BLaER1 (cell line): ENCODE measurements around the gene COL20A1.
A peak's percentile ranks its signal among the peaks of the same experiment; 100 is the strongest.

Experiments
- H3K27ac ChIP-seq: shearing (Covaris generic); formaldehyde crosslinking; 2 replicates; pipeline ENCODE4 v1.8.1; 2022
- H3K27me3 ChIP-seq: shearing (Covaris generic); formaldehyde crosslinking; 2 replicates; pipeline ENCODE4 v1.8.1; 2022
- H3K36me3 ChIP-seq: shearing (Covaris generic); formaldehyde crosslinking; 2 replicates; pipeline ENCODE4 v1.8.1; 2022
- H3K4me1 ChIP-seq: shearing (Covaris generic); formaldehyde crosslinking; 2 replicates; pipeline ENCODE4 v1.8.1; 2022
- H3K4me2 ChIP-seq: shearing (Covaris generic); formaldehyde crosslinking; 2 replicates; pipeline ENCODE4 v1.8.1; 2022
- H3K4me3 ChIP-seq: shearing (Covaris generic); formaldehyde crosslinking; 2 replicates; pipeline ENCODE4 v1.8.1; 2022
- H3K9ac ChIP-seq: shearing (Covaris generic); formaldehyde crosslinking; 2 replicates; pipeline ENCODE4 v1.8.1; 2022
- H3K9me3 ChIP-seq: shearing (Covaris generic); formaldehyde crosslinking; 2 replicates; pipeline ENCODE4 v1.8.1; 2022
- H4K20me1 ChIP-seq: shearing (Covaris generic); formaldehyde crosslinking; 2 replicates; pipeline ENCODE4 v1.8.1; 2022
- Cebpa-rat ChIP-seq: shearing (Covaris generic); IDR thresholded peaks from 2 replicates; pipeline ENCODE4 v1.8.1; 2022

The COL20A1 gene

GRCh38 chr20:63343460-63344445 lies 50.8 kb downstream of the COL20A1 start:
- Histone ChIP-seq H3K9ac (no peak overlapping the region), H4K20me1 (peaks cover 19% of the 10 kb centered on the region; the same call in 1 of the 2 replicates), H3K9me3 (no peaks in the 10 kb centered on the region), H3K36me3 (no peaks in the 10 kb centered on the region), H3K27ac (no peak overlapping the region), H3K4me1 (peaks cover 23% of the 10 kb centered on the region), H3K27me3 (peaks cover 11% of the 10 kb centered on the region; the same call in 1 of the 2 replicates), H3K4me2 (no peak overlapping the region), H3K4me3 (no peak overlapping the region)
- TF ChIP-seq Cebpa-rat, result no peak

GRCh38 chr20:63344616-63345327 lies 51.8 kb downstream of the COL20A1 start:
- Histone ChIP-seq H3K4me1 (peaks cover 23% of the 10 kb centered on the region), H3K9ac (no peak overlapping the region), H3K36me3 (no peaks in the 10 kb centered on the region), H3K4me3 (no peak overlapping the region), H3K27ac (no peak overlapping the region), H3K4me2 (peak overlapping the region; percentile 70), H3K27me3 (peaks cover 11% of the 10 kb centered on the region; the same call in 1 of the 2 replicates), H3K9me3 (no peaks in the 10 kb centered on the region), H4K20me1 (peaks cover 19% of the 10 kb centered on the region; the same call in 1 of the 2 replicates)
- TF ChIP-seq Cebpa-rat, result no peak

GRCh38 chr20:63345328-63346100 lies 52.5 kb downstream of the COL20A1 start:
- H3K9me3 ChIP-seq, result no peaks in the 10 kb centered on the region
- H3K9ac ChIP-seq, result no peak overlapping the region
- H3K4me2 ChIP-seq, result peak overlapping the region; percentile 70
- H4K20me1 ChIP-seq, result peaks cover 19% of the 10 kb centered on the region; the same call in 1 of the 2 replicates
- H3K27me3 ChIP-seq, result peaks cover 11% of the 10 kb centered on the region; the same call in 1 of the 2 replicates
- peak overlapping the region; percentile 3; the same call in 1 of the 2 replicates for H3K27ac ChIP-seq
- no peak overlapping the region for H3K4me3 ChIP-seq
- TF ChIP-seq Cebpa-rat, result no peak
- H3K4me1 ChIP-seq, result peaks cover 23% of the 10 kb centered on the region
- H3K36me3 ChIP-seq, result no peaks in the 10 kb centered on the region

GRCh38 chr20:63346131-63347080 lies 53.4 kb downstream of the COL20A1 start:
- Histone ChIP-seq H3K27me3 (peaks cover 11% of the 10 kb centered on the region; the same call in 1 of the 2 replicates), H4K20me1 (peaks cover 19% of the 10 kb centered on the region; the same call in 1 of the 2 replicates), H3K4me3 (no peak overlapping the region), H3K36me3 (no peaks in the 10 kb centered on the region), H3K27ac (peak overlapping the region; percentile 3; the same call in 1 of the 2 replicates), H3K4me2 (peak overlapping the region; percentile 70), H3K4me1 (peaks cover 24% of the 10 kb centered on the region), H3K9me3 (no peaks in the 10 kb centered on the region), H3K9ac (no peak overlapping the region)
- TF ChIP-seq Cebpa-rat, result no peak

- Histone ChIP-seq H3K27me3 (peaks cover 11% of the 10 kb centered on the region; the same call in 1 of the 2 replicates), H3K9ac (no peak overlapping the region)
Observed at GRCh38 chr20:63347081-63347741, 54.2 kb downstream of the COL20A1 start.

GRCh38 chr20:63347950-63348827 lies 55.2 kb downstream of the COL20A1 start:
- H3K27ac ChIP-seq, result no peak overlapping the region
- H3K4me3 ChIP-seq, result no peak overlapping the region
- no peak for TF ChIP-seq Cebpa-rat
- H4K20me1 ChIP-seq, result peaks cover 27% of the 10 kb centered on the region; the same call in 1 of the 2 replicates
- peaks cover 10% of the 10 kb centered on the region; the same call in 1 of the 2 replicates for H3K27me3 ChIP-seq
- H3K9ac ChIP-seq, result no peak overlapping the region
- no peaks in the 10 kb centered on the region for H3K9me3 ChIP-seq
- peaks cover 42% of the 10 kb centered on the region for H3K4me1 ChIP-seq
- no peaks in the 10 kb centered on the region for H3K36me3 ChIP-seq
- H3K4me2 ChIP-seq, result no peak overlapping the region

More at GRCh38 chr20:63347081-63347741, 54.2 kb downstream of the COL20A1 start:
- H4K20me1 ChIP-seq, result peaks cover 25% of the 10 kb centered on the region; the same call in 1 of the 2 replicates
- no peaks in the 10 kb centered on the region for H3K9me3 ChIP-seq
- TF ChIP-seq Cebpa-rat, result no peak
- peaks cover 32% of the 10 kb centered on the region for H3K4me1 ChIP-seq
- no peaks in the 10 kb centered on the region for H3K36me3 ChIP-seq
- no peak overlapping the region for H3K4me3 ChIP-seq
- 0 out of 2 replicates have a peak overlapping the region, but pooled peaks have one; percentile 70 for H3K4me2 ChIP-seq
- H3K27ac ChIP-seq, result no peak overlapping the region

- no peaks in the 10 kb centered on the region for H3K36me3 ChIP-seq
- H3K4me1 ChIP-seq, result peaks cover 43% of the 10 kb centered on the region
- H3K27ac ChIP-seq, result no peak overlapping the region
- no peak overlapping the region for H3K4me2 ChIP-seq
- H3K9ac ChIP-seq, result no peak overlapping the region
- no peak overlapping the region for H3K4me3 ChIP-seq
- H3K9me3 ChIP-seq, result no peaks in the 10 kb centered on the region
- 0 out of 2 replicates have a peak, but pooled peaks cover 3% of the 10 kb centered on the region for H3K27me3 ChIP-seq
- TF ChIP-seq Cebpa-rat, result no peak
- H4K20me1 ChIP-seq, result peaks cover 20% of the 10 kb centered on the region; the same call in 1 of the 2 replicates
Observed at GRCh38 chr20:63348828-63349515, 56.0 kb downstream of the COL20A1 start.
